Bronchial epithelial cell (primary cell): ENCODE results near the gene SLC35C1. TPM values are rescaled to one million over a fixed set of nuclear protein-coding genes. Genes with fewer than 3 reads are reported as not detected.
A peak's percentile ranks its signal among the peaks of the same experiment; 100 is the strongest.

Source experiments
- DNase-seq: peaks from one replicate; pipeline ENCODE4 v3.0.0-alpha.2; 2010; ENCODE audit warnings: low read depth
- FAIRE-seq: peaks from 2 replicates; lab custom pipeline; 2011; peaks lifted over from hg19 to GRCh38; lab: Jason Lieb, UNC
- H3K27me3 ChIP-seq: 2 replicates; pipeline ENCODE4 v1.5.1; 2011; ENCODE audit warnings: low read length; ENCODE audit not compliant: control insufficient read depth, insufficient read depth
- H3K36me3 ChIP-seq: 2 replicates; pipeline ENCODE4 v1.5.1; 2011; ENCODE audit warnings: low read length; ENCODE audit not compliant: control insufficient read depth, insufficient read depth
- H3K4me3 ChIP-seq: 2 replicates; pipeline ENCODE4 v1.5.1; 2011; ENCODE audit warnings: mild to moderate bottlenecking, low read depth, low read length, control low read depth
- CTCF ChIP-seq: IDR thresholded peaks from 2 replicates; pipeline ENCODE4 v1.5.1; 2011; ENCODE audit warnings: mild to moderate bottlenecking, moderate library complexity, low read length, control low read depth, inconsistent platforms; ENCODE audit not compliant: insufficient read depth, severe bottlenecking
- total RNA-seq: library from RNA; depleted of rRNA; stranded (reverse); fragments of >200 nt; gene quantifications from 2 replicates; pipeline ENCODE4 v1.2.1, GENCODE V29; 2014

Gene SLC35C1
- total RNA-seq, 1 donor from 2014 or later: 7.6 TPM

DNA sequence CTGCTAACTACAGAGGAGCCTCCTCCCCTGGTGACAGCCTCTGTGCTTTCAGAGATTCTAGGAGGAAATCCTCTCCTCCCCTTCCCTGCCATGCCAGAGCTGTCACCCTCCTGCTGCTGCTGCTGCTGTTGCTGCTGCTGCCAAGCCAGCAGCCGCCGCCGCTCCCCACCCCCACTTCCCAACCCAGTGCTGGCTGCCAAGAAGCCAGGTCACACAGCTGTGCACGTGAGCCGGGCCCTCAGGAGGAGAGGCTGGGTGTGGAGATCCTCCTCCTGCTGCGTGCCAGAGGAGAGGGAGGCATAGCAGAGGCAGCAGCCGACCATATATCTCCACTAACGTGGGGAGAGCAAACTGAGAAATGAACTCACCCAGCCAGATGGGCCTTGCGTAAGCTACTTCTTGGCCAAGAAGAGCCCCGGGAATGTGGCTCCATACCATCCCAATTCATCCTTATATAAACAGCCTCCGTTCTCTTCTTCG lies 54.8 kb downstream of the SLC35C1 start:
- FAIRE-seq (no peak), DNase-seq (peak; percentile 70)
- H3K36me3 ChIP-seq: peaks cover 12% of the 10 kb centered on the region
- H3K27me3 ChIP-seq: no peaks in the 10 kb centered on the region
- no peak for TF ChIP-seq CTCF
- no peak overlapping the region for H3K4me3 ChIP-seq

- FAIRE-seq (no peak), DNase-seq (no peak)
- no peak for TF ChIP-seq CTCF
- Histone ChIP-seq H3K4me3 (no peak overlapping the region), H3K36me3 (peaks cover 12% of the 10 kb centered on the region), H3K27me3 (no peaks in the 10 kb centered on the region)
These were observed 55.4 kb downstream of the SLC35C1 start for GRCh38 chr11:45860348-45860747.

DNA sequence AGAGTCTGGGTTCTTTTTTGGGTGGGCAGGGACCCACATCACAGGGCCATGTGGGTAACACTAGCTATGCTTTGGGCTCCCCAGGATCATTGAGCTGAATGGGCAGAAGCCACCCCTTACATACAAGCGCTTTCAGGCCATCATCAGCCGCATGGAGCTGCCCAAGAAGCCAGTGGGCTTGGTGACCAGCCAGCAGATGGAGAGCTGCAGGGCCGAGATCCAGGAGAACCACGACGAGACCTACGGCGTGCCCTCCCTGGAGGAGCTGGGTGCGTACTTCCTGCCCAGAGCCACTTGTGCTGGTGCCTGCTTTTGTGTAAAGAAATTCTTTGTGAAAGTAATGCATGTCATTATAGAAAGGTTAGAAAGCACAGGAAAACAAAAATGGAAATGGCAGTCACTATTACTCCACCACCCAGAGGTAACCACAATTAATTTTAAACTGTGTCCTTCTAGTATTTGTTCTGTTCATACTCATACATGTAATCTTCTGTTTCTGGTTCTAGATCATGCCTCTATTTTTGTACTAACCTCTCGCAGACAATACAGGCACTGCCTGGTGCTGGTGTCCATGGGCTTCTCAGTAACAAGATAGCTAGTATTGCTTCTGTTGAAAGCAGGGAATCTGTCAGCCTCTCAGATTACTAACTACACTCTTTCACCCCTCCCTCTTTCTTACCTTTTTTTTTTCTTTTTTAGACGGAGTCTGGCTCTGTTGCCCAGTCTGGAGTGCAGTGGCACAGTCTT lies 56.0 kb downstream of the SLC35C1 start:
- TF ChIP-seq CTCF: no peak
- H3K4me3 ChIP-seq: no peak overlapping the region
- no peaks in the 10 kb centered on the region for H3K27me3 ChIP-seq
- DNase-seq: no peak
- peaks cover 15% of the 10 kb centered on the region for H3K36me3 ChIP-seq
- FAIRE-seq: no peak

Other genes starting within 250 kb of the SLC35C1 start
- 0.26 and 2.4 TPM in 2 replicates for gene CHST1, start 139.5 kb upstream of the SLC35C1 start, total RNA-seq
- gene CRY2, start 42.3 kb downstream of the SLC35C1 start, total RNA-seq: 10.8 and 15.5 TPM in 2 replicates
- gene MAPK8IP1, start 80.5 kb downstream of the SLC35C1 start, total RNA-seq: 0.26 and 0.90 TPM in 2 replicates
- gene FREY1, start 102.1 kb downstream of the SLC35C1 start, total RNA-seq: 0.51 and 1.3 TPM in 2 replicates
- 47.1 and 59.0 TPM in 2 replicates for gene PEX16, start 112.7 kb downstream of the SLC35C1 start, total RNA-seq
- gene LARGE2, start 117.5 kb downstream of the SLC35C1 start, total RNA-seq: 2.9 and 4.5 TPM in 2 replicates